Liver (tissue), 3 donors: ENCODE data around the gene METRN.
"Not testable (repeated sequence)": the region's sequence is repeated elsewhere in the genome, so short reads cannot be mapped to it uniquely, and the experiment has no call there.

Experiments used
- EGR1 ChIP-seq, 2 donors: IDR thresholded peaks; 2 replicates each; pipeline ENCODE4 v1.6.1; 2016 to 2018; ENCODE audit warnings: antibody characterized with exemption in 2 of 2, low read depth in 2 of 2
- FOXA1 ChIP-seq: IDR thresholded peaks from 2 replicates; pipeline ENCODE4 v1.6.1; 2016; ENCODE audit warnings: antibody characterized with exemption
- GABPA ChIP-seq, 2 donors: IDR thresholded peaks in 1 of 2; conservative IDR thresholded peaks in 1 of 2; 2 replicates each; pipeline ENCODE4 v1.6.1; 2016; ENCODE audit warnings: antibody characterized with exemption in 2 of 2, mild to moderate bottlenecking in 1 of 2, moderate library complexity in 1 of 2
- TAF1 ChIP-seq: conservative IDR thresholded peaks from 2 replicates; pipeline ENCODE4 v1.6.1; 2016; ENCODE audit warnings: antibody characterized with exemption, mild to moderate bottlenecking
- YY1 ChIP-seq: IDR thresholded peaks from 2 replicates; pipeline ENCODE4 v1.6.1; 2016; ENCODE audit warnings: antibody characterized with exemption, mild to moderate bottlenecking
- TF ChIP-seq, protein P1 (sequence below): fragments of 150-350 bp; IDR thresholded peaks from 2 replicates; pipeline ENCODE4 v1.5.1; 2017; ENCODE audit warnings: improper control_type of control experiment, low read depth, low read length; ENCODE audit not compliant: missing input control
- TF ChIP-seq, protein P2 (sequence below): IDR thresholded peaks from 2 replicates; pipeline ENCODE4 v1.6.1; 2016; ENCODE audit warnings: antibody characterized with exemption, mild to moderate bottlenecking
- TF ChIP-seq, protein P3 (sequence below): IDR thresholded peaks from 2 replicates; pipeline ENCODE4 v1.6.1; 2016; ENCODE audit warnings: antibody characterized with exemption
- TF ChIP-seq, protein P4 (sequence below): IDR thresholded peaks from 2 replicates; pipeline ENCODE4 v1.6.1; 2016; ENCODE audit warnings: antibody characterized with exemption
- donor health status: healthy.
- donor health status: healthy.

DNA sequence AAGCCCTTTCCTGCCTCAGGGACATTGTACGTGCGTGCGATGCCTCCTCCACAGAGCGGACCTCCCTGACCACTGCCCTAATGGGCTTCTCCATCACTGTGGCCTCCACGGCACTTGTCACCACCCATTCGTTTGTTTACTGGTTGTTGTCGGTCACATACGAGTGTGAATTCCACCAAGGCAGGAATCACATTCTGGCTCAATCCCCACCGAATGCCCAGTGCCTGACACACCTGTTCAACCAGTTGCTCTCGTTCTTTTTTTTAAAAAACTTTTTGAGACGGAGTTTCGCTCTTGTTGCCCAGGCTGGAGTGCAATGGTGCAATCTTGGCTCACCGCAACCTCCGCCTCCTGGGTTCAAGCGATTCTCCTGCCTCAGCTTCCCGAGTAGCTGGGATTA, 23.7 kb upstream of the METRN start:
- TF ChIP-seq, protein P1, sequence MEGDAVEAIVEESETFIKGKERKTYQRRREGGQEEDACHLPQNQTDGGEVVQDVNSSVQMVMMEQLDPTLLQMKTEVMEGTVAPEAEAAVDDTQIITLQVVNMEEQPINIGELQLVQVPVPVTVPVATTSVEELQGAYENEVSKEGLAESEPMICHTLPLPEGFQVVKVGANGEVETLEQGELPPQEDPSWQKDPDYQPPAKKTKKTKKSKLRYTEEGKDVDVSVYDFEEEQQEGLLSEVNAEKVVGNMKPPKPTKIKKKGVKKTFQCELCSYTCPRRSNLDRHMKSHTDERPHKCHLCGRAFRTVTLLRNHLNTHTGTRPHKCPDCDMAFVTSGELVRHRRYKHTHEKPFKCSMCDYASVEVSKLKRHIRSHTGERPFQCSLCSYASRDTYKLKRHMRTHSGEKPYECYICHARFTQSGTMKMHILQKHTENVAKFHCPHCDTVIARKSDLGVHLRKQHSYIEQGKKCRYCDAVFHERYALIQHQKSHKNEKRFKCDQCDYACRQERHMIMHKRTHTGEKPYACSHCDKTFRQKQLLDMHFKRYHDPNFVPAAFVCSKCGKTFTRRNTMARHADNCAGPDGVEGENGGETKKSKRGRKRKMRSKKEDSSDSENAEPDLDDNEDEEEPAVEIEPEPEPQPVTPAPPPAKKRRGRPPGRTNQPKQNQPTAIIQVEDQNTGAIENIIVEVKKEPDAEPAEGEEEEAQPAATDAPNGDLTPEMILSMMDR = not testable (repeated sequence)
- not testable (repeated sequence) for TF ChIP-seq EGR1 (IDR thresholded peaks at IDR 0.05; ENCODE audit: low read depth in 2 of 2); TAF1; FOXA1; GABPA (IDR thresholded peaks at IDR 0.05 in 1 of 2, conservative IDR thresholded peaks at IDR 0.05 in 1 of 2); YY1
- TF ChIP-seq, protein P2, sequence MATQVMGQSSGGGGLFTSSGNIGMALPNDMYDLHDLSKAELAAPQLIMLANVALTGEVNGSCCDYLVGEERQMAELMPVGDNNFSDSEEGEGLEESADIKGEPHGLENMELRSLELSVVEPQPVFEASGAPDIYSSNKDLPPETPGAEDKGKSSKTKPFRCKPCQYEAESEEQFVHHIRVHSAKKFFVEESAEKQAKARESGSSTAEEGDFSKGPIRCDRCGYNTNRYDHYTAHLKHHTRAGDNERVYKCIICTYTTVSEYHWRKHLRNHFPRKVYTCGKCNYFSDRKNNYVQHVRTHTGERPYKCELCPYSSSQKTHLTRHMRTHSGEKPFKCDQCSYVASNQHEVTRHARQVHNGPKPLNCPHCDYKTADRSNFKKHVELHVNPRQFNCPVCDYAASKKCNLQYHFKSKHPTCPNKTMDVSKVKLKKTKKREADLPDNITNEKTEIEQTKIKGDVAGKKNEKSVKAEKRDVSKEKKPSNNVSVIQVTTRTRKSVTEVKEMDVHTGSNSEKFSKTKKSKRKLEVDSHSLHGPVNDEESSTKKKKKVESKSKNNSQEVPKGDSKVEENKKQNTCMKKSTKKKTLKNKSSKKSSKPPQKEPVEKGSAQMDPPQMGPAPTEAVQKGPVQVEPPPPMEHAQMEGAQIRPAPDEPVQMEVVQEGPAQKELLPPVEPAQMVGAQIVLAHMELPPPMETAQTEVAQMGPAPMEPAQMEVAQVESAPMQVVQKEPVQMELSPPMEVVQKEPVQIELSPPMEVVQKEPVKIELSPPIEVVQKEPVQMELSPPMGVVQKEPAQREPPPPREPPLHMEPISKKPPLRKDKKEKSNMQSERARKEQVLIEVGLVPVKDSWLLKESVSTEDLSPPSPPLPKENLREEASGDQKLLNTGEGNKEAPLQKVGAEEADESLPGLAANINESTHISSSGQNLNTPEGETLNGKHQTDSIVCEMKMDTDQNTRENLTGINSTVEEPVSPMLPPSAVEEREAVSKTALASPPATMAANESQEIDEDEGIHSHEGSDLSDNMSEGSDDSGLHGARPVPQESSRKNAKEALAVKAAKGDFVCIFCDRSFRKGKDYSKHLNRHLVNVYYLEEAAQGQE = not testable (repeated sequence)
- TF ChIP-seq, protein P3, sequence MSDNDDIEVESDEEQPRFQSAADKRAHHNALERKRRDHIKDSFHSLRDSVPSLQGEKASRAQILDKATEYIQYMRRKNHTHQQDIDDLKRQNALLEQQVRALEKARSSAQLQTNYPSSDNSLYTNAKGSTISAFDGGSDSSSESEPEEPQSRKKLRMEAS = not testable (repeated sequence)
- TF ChIP-seq, protein P4, sequence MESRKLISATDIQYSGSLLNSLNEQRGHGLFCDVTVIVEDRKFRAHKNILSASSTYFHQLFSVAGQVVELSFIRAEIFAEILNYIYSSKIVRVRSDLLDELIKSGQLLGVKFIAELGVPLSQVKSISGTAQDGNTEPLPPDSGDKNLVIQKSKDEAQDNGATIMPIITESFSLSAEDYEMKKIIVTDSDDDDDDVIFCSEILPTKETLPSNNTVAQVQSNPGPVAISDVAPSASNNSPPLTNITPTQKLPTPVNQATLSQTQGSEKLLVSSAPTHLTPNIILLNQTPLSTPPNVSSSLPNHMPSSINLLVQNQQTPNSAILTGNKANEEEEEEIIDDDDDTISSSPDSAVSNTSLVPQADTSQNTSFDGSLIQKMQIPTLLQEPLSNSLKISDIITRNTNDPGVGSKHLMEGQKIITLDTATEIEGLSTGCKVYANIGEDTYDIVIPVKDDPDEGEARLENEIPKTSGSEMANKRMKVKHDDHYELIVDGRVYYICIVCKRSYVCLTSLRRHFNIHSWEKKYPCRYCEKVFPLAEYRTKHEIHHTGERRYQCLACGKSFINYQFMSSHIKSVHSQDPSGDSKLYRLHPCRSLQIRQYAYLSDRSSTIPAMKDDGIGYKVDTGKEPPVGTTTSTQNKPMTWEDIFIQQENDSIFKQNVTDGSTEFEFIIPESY = not testable (repeated sequence)
